NCI-H2107 treated with DMSO at 0.1 percent for 48 hours (cell line): ENCODE results near the gene QSOX2.
A peak's percentile ranks its signal among the peaks of the same experiment; 100 is the strongest.

Experiments
- DNase-seq: peaks from one replicate; lab custom pipeline; 2025; ENCODE audit not compliant: unreplicated experiment; lab: John Stamatoyannopoulos, UW

QSOX2 gene

DNA sequence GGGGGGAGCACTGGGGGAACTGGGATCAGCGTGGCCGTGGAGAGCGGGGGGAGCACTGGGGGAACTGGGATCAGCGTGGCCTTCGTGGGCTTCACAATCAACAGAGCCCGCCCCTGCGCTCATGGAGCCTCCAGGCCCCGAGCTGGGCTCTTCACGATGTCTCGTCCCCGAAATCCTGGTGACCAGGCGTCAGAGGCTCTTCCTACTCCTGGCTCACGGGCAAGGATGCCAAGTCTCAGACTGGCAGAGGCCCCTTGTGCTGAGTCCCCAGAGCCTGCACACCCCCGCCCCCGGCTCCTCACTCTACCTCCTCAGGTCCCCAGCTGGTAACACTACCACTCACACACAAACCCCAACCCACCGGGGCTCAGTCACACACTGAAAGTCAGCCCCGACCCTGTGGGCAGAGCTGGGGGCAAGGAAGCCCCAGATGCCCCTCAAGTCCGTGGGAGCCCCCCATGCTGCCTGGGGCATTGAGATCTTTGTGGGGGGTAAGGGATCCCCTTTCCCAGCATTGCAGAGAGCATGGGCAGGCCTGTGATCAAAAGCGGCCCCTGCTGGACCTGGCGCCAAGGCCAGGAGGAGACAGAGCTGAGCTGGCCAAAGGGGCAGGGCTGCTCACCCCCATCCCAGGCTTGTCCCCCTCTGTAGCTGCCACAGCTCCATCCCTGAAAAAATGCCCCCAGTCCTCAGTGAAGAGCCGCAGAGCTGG, 67.4 kb downstream of the QSOX2 start:
- DNase-seq, result no peak

DNA sequence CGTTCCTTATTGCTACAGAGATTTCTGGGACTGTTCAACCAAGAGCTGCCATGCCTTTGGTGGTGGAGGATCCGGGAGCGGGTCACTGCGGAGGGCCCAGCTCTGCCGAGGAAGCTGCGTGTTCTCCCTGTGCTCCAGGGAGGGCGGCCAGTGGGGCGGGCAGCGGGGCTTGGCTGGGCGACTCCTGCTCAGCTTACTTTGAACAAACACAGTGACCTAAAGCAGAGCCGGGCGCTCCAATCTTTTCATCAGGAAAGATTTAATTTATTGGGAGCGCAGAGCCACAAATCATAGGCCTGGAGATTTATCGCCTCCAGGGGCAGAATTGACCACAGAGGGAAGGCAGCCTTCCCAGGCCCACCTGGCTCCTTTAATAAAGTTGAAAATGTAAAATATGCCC, 68.4 kb downstream of the QSOX2 start:
- no peak for DNase-seq

DNA sequence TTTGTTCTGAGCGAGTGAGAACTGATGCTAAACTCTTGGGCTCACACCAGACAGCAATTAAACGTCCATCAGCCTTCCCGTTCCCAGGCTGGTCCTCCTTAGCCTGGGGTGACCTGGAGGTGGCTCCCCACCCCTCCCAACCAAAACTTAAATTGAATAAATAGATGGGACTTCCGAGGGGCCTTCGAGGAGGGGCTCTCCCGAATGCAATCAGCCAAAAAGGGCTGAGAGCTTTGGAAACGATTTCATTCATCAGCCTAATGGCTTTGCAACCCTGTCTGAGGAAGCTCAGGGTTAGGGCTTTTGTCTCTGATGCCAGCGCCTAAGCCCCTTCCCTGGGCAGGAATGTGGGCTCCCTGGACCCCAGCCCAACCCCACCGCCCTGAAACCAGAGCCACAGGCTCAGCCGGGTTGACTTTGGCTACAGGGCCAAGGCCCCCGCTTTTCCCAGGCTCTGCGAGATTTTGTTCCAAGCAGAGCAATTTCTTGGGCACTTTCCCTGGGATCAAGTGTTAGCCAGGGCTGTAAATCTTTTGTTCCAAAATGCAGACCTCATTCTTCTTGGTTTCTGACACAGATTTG, 69.9 kb downstream of the QSOX2 start:
- DNase-seq, result no peak

DNA sequence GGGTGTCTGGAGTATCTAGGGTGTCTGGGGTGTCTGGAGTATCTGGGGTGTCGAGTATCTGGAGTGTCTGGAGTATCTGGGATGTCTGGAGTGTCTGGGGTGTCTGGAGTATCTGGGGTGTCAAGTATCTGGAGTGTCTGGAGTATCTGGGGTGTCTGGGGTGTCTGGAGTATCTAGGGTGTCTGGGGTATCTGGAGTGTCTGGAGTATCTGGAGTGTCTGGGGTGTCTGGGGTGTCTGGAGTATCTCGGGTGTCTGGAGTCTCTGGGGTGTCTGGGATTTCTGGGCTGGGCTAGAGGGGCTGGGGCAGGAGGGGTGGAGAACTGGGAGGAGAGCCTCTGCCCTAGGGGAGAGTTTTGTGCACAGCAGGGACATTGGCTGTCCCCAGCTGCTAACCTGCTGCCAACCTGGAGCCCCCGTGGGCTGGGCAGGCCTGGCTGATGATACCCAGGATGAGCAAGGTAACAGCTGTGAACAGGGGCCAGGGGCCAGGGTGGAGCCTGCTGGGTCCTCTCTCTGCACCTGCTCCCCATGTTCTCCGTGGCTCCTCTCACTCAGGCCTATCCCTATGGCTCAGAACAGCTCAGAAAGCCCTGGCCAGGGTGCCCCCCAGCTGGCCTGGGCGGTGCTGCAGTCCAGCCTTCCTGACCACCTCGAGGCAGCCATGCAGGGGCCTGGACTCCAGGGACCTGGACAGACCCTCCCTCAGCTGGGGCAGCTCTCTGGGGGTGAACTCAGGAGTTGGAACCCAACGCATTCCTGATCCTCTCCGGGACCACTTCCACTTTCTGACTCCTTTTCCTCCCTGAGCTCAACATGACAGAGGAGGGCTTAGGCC, 70.6 kb downstream of the QSOX2 start:
- no peak for DNase-seq

DNA sequence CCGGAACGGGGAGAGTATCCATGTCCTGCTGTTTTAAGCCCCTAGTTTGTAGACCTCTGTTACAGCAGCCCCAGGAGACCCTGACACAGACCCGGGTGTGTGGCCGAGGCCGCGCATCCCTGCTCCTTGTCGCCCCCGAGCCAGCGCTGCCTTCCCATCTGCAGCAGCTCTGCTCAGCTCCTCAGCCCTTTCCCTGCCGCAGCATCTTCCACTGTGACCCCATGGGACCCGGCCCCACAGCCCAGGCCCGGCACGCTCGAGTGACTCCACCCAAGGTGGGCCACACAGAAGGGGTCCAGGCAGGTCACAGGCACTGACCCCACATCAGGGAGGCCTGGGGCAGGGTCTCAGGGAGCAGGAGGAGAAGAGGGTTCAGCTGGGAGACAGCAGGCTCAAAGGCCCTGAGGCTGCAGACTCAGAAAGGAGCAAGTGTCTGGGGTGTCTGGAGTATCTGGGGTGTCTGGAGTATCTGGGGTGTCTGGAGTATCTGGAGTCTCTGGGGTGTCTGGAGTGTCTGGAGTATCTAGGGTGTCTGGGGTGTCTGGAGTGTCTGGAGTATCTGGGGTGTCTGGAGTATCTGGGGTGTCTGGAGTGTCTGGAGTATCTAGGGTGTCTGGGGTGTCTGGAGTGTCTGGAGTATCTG, 71.8 kb downstream of the QSOX2 start:
- no peak for DNase-seq

DNA sequence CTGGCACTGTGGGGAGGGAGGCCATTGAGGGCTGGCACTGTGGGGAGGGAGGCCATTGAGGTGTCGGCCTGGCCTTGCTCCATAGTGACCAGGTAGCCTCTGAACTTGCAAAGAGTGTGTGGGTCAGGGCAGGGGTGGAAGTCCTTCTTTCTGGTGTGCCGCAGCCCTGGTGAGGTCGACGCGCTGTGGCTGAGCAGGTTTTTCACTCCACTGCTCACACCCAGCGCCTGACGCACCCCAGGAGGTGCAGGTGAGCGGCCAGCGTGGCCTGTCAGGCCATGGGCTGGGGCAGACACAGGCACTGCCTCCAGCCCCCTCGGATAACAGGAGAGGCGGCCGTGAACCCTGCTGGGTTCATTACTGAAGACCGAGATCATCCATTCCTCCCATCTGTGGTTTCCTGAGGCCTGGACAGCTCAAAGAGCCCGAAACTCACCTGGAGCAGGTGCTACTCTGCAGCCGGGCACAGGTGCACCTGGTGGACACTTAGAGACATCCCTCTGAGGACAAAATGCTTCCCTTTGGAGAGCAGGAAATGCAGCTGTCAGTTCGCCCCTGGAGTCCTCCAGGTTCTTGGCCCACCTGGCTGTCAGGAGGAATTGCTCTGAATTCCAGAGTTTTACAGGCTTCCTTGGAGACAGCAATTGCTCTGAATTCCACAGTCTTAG, 73.1 kb downstream of the QSOX2 start:
- peak; percentile 64 for DNase-seq

DNA sequence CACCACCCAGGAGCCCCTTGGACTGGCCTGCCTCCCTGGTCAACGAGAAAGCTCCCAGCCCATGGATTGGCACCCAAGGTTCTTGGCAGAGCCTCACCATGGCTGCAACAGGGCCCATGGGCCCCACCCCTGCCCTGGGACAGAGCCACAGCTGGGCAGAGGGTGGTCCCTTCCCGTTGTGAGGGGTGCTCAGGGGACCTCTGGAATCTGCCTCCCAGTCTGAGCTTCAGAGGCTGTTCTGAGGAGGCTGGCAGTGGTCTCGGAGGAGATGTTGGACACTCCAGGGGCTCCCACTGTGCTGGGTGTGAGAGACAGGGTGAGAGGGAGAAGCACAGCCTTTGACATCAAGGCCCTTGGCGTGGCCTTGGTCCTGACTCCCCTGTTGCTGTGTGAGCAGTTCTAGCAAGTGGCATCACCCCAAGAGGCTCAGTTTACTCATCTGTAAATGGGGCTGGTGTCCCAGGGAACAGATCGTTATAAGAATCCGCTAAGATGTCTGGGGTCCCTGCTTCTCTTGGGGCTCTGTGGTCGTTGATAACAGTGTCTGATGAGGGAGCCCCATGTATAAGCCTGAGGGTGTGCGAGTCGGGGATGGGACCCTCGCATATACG, 73.7 kb downstream of the QSOX2 start:
- DNase-seq, result no peak

DNA sequence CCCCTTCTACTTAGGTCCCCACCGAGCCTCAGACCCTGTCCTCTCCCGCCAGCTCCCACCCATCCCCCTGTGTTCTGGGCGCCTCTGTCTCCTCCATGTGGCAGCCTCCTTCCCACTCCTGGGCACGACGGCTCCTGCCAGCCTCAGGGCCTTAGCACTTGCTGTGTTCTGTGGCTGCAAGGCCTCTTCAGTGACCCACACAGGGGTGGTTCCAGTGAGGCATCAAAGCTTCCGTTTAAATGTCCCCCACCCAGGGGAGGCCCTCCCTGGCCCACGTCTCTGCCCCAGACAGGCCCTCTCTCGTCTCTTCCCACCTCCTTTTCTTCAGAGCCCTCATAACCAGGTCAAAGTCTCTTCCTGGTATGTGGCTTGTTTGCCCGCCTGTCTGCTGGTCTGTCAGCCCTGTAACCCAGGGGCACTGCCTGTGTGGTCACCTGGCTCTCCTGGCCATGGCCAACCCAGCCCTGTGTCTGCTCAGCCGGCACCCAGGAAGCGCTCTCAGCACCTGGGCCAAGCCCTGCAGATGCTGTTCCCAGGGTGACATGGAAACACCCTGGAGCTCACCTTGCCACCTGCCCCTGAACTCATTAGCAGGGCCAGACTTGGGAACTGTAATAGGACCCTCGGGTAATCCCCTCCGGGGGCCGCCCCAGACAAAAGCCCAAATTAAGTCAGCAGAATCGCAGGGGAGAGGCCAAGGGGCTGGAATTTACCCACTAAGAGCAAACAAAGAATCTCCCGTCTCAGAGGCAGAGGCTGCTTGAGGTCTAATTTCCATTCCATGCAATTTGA, 74.4 kb downstream of the QSOX2 start:
- peak; percentile 97 for DNase-seq

DNA sequence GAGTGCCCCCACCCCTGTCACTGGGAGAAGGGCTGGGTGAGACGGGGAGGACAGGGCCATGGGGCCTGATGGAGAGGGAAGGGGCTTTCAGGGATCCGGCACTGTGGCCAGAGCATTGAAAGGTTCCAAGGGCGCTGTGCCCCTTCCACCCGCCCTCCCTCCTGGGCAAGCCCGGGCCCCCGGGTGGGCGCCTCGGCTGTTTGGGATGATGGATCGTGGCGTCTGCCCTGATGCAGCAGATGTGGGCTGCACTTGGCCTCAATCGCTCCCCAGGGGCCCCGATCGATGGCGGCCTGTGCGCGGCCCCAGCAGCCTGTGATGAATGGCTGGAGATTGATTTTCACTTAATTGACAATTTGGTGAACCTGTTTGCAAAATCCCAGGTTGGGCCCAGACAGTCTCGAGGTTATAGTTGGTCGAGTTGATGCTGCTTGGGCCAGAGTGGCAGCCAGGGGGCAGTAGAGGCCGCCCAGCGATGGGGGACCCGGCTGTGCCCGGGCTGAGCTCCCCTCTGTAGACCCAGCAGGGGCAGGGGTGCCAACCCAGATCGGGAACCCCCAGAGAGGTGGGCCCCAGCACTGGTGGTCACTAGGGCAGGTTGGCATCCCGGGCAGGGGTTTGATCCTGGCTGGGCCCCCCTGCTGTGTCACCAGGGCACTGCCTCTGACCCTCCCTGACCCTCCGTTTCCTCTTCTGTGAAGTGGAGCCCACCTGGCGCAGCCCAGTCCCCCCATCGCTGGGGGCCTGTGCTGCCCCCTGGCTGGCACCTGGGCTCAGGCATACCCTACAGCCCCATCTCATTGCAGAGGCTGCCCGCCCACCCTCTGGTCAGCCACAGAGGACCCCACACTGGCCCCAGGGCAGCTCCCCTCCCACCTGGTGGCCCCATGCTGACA, 75.4 kb downstream of the QSOX2 start:
- no peak for DNase-seq

DNA sequence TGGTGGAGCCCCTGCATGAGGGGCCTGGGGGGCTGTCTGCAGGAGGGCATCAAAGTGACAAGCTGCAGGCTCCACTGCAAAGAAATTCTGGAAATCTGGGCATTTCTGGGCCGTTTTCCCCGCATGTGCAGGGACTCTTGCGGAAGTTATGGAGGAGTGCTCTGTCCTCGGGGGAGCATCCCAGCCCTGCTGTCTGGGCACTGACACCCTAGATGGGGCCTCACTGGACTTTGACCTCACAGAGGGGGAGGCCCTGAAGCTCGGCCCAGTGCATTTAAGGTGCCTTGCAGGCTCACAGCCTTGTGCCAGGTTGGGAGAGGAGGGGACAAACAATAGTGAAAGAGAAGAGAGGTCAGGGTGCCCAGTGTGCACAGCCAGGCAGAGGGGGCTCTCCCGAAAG, 76.1 kb downstream of the QSOX2 start:
- no peak for DNase-seq

DNA sequence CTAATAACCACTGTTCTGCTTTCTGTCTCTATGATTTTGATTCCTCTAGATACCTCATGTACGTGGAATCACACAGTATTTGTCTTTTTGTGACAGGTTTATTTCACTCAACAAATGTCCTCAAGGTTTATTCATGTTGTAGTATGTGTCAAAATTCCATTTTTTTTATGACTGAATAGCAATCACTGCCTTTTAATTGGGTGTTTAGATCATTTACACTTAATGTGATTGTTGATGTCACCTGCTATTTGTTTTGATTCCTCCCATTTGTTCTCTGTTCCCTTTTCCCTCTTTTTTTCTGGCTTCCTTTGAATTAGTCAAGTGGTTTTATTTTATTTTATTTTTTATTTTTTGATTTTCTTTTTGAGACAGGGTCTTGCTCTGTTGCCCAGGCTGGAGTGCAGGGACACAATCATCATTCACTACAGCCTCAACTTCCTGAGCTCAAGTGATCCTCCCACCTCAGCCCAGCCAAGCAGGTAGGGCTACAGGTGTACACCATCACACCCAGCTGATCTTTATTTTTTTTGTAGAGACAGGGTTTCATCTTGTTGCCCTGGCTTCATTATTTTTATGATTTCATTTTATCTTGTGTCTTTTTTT, 82.3 kb downstream of the QSOX2 start:
- DNase-seq, result no peak

DNA sequence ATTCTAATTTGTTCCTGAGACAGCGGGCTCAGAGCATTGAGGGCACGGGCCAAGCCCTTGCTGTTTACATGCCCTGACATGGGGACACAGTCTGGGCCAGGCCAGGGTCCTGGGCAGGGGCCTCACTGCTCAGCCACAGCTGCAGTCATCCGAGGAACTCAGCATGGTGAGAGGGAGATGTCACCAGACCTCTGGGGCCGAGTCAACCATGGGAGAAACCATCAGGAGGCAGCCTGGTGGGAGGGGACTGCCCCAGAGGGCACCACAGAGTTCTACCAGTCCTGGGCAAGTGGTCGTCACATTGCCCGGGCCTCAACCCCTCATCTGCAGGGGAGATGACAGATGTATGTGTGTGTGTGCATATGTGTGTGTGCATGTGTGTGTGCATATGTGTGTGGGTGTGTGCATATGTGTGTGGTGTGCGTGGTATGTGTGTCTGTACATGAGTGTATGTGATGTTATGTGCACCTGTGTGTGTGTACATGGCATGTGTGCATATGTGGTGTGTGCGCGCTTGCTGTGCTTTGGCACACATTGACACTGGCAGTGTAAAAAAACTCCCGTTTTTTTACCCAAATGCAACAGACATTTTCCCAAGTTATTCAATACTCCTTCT, 84.5 kb downstream of the QSOX2 start:
- no peak for DNase-seq

DNA sequence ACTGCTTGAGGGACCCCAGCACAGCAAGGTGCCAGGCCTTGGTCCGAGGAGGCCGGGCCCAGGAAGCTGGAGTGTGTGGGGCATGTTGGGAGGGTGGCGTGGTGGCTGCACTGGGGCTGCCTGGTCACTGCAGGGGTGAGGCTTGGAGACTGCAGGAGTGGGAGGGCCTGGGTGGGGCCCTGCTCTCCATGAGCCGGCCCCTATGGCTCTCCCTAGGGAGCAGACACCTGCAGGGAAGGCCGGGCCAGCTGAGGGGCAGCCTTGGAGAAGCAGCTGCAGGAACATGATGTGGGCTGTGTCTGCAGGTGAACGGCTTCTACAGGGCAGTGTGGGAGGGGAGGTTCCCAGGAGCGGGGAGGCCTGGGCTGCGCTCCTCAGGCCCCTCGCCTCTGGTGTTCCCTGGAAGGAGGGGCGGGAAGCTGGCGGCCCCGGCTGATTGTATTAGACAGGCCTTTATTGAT, 85.2 kb downstream of the QSOX2 start:
- DNase-seq, result peak; percentile 86

DNA sequence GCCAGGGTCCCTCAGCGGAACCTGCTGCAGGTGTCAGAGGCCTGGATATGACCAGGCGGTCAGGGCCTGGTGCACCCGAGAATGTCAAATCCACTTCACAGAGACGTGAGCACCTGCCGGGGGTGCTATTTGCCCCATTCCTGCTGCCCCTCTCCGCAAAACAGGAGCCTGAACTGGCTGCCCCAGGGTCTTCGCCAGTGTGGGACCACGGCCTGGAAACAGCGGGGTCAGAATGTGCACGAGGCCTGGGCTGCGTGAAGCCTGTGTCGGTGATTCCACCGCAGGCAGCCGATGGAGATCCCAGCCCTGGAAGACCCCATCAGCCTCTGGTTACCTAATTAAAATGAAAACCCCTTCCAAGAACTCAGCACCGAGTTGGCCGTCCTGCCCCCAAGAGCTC, 85.8 kb downstream of the QSOX2 start:
- DNase-seq, result no peak

DNA sequence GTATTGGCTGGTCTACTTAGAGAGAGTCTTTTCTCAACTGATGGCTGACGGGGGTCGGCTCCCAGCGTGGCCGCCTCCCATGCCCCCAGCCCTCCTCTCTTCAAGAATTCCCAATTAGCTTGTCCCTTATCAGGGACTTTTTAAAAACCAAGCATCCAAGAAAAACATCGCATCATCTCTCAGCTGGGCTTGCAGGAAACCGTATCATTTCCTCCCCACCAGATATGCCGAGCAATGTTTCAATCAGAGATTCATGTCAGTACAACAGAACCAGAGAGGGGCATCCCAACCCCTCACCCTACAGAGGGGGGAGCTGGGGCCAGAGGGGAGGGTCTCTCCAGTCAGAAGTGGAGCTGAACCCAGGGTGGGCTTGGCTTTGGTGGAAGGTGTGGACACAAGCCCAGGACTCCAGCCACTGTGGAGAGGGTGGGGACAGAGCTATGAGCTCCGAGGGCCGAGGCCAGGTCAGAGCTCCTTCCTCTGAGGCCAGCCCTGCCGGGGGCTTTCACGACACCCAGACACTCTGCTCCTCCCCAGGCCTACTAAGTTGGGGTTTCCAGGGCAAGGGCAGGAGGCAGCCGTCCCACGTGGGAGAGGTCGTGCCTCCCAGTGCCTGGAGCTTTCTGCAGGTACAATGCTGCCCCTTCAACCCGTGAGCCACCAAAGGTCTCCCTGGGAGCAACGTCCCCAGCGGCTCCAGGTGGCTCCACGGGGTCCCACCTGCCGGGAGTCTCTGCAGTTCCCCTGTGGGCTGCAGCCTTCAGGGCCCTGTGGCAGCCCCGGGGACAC, 87.9 kb downstream of the QSOX2 start:
- no peak for DNase-seq
